B cell (primary cell): Measurements from ENCODE around the gene PLCB1. TPM values are rescaled to one million over a fixed set of nuclear protein-coding genes. Genes with fewer than 3 reads are reported as not detected.

Experiments
- ATAC-seq: fragments of 200-7000 bp; cut with Tn5 transposase; one replicate; pipeline ENCODE4 v1.10.0; 2021; ENCODE audit warnings: low read depth, mild to moderate bottlenecking, moderate number of reproducible peaks, moderate library complexity
- CTCF ChIA-PET: fragments of 350-600 bp; sonication (Branson Sonifier 250); formaldehyde crosslinking; loops from one replicate; lab custom pipeline; 2021; ENCODE audit warnings: antibody characterized with exemption, inconsistent platforms; lab: Charles Lee
- POLR2A ChIA-PET: fragments of 350-600 bp; sonication (Branson Sonifier 250); formaldehyde crosslinking; loops from one replicate; lab custom pipeline; 2021; ENCODE audit warnings: antibody characterized with exemption; lab: Charles Lee
- DNase-seq: peaks from one replicate; pipeline ENCODE4 v3.0.0; 2013
- H2AFZ ChIP-seq: 2 replicates; pipeline ENCODE4 v1.6.1; 2012; ENCODE audit warnings: mild to moderate bottlenecking, low read depth, low read length; ENCODE audit not compliant: insufficient read depth, poor library complexity, severe bottlenecking
- H3K27ac ChIP-seq, 2 donors: 1 replicate in 1 of 2; 2 replicates in 1 of 2; pipeline ENCODE4 v1.5.1; 2012 to 2013; ENCODE audit warnings: low read length in 2 of 2, mild to moderate bottlenecking in 2 of 2, moderate library complexity in 1 of 2
- H3K27me3 ChIP-seq, 4 experiments: fragments of 200-600 bp in 1 of 4; sonication (generic) in 1 of 4; replicated peaks in 1 of 4; 1 replicate in 2 of 4; 2 replicates in 2 of 4; pipeline versions ENCODE4 v1.6.1 to v1.7.0; 2013 to 2016; ENCODE audit warnings: low read length in 3 of 4, mild to moderate bottlenecking in 2 of 4, mixed read lengths in 1 of 4, moderate library complexity in 1 of 4; ENCODE audit not compliant: insufficient read depth in 4 of 4, control insufficient read depth in 3 of 4; ENCODE audit errors: control extremely low read depth in 1 of 4
- H3K36me3 ChIP-seq, 2 experiments: replicated peaks in 1 of 2; 1 replicate in 1 of 2; 2 replicates in 1 of 2; pipeline versions ENCODE4 v1.6.1 to v1.7.1; 2013; ENCODE audit warnings: low read length in 1 of 2; ENCODE audit not compliant: insufficient read depth in 2 of 2, control insufficient read depth in 1 of 2; ENCODE audit errors: control extremely low read depth in 1 of 2, extremely low read depth in 1 of 2
- H3K4me1 ChIP-seq, 2 donors: fragments of 200-600 bp in 1 of 2; sonication (generic) in 1 of 2; 1 replicate in 1 of 2; 2 replicates in 1 of 2; pipeline versions ENCODE4 v1.5.1 to v1.6.1; 2013 to 2017; ENCODE audit warnings: low read length in 2 of 2; ENCODE audit not compliant: control insufficient read depth in 2 of 2, insufficient read depth in 2 of 2
- H3K4me2 ChIP-seq: replicated peaks from 2 replicates; pipeline ENCODE3; 2012; ENCODE audit warnings: mild to moderate bottlenecking, low read depth, low read length; ENCODE audit not compliant: poor library complexity, severe bottlenecking
- H3K4me3 ChIP-seq, 5 experiments: fragments of 200-600 bp in 1 of 5; sonication (generic) in 1 of 5; 1 replicate in 3 of 5; 2 replicates in 2 of 5; pipeline versions ENCODE4 v1.5.1 to v1.7.0; 2011 to 2016; ENCODE audit warnings: low read length in 4 of 5, mild to moderate bottlenecking in 4 of 5, low read depth in 2 of 5, control low read depth in 1 of 5, moderate library complexity in 1 of 5; ENCODE audit not compliant: insufficient read depth in 1 of 5; ENCODE audit errors: control extremely low read depth in 1 of 5, extremely low read depth in 1 of 5
- H3K79me2 ChIP-seq: fragments of 200-600 bp; sonication (generic); one replicate; pipeline ENCODE4 v1.6.0; 2016; ENCODE audit warnings: low read length; ENCODE audit not compliant: control insufficient read depth, insufficient read depth
- H3K9ac ChIP-seq: fragments of 200-600 bp; sonication (generic); 2 replicates; pipeline ENCODE4 v1.6.1; 2017; ENCODE audit warnings: mild to moderate bottlenecking, low read length, moderate library complexity
- H3K9me3 ChIP-seq, 3 donors: one replicate each; pipeline versions ENCODE4 v1.6.1 to v1.7.1; 2013; ENCODE audit warnings: low read length in 2 of 3; ENCODE audit not compliant: control insufficient read depth in 2 of 3, insufficient read depth in 1 of 3; ENCODE audit errors: control extremely low read depth in 1 of 3
- H4K20me1 ChIP-seq: 2 replicates; pipeline ENCODE4 v1.6.0; 2012; ENCODE audit warnings: mild to moderate bottlenecking, low read length; ENCODE audit not compliant: insufficient read depth, control insufficient read depth, poor library complexity, severe bottlenecking
- H3K27ac Mint-ChIP-seq: one replicate; pipeline ENCODE4 v1.8.0; 2021; ENCODE audit warnings: mixed read lengths
- H3K27me3 Mint-ChIP-seq: one replicate; pipeline ENCODE4 v1.8.0; 2021; ENCODE audit warnings: mixed read lengths
- H3K4me1 Mint-ChIP-seq: one replicate; pipeline ENCODE4 v1.8.0; 2021; ENCODE audit warnings: mixed read lengths
- H3K4me3 Mint-ChIP-seq: one replicate; pipeline ENCODE4 v1.8.0; 2021; ENCODE audit warnings: mixed read lengths
- H3K9me3 Mint-ChIP-seq: one replicate; pipeline ENCODE4 v1.8.0; 2022; ENCODE audit warnings: mixed read lengths; ENCODE audit not compliant: insufficient read depth
- EZH2 ChIP-seq: IDR thresholded peaks from 2 replicates; pipeline ENCODE4 v1.6.1; 2012; ENCODE audit warnings: borderline replicate concordance, low read depth, mild to moderate bottlenecking, moderate library complexity, low read length; ENCODE audit not compliant: insufficient read depth, poor library complexity, severe bottlenecking
- WGBS: methylation state at CpG from one replicate; pipeline ENCODE4 v1.1.5; 2013; ENCODE audit warnings: missing lambda C conversion rate; ENCODE audit not compliant: insufficient coverage; 5-methylcytosine and 5-hydroxymethylcytosine counted together
- intact Hi-C: fragments of 100-400 bp; cut with micrococcal nuclease; formaldehyde crosslinking; loops from one replicate; pipeline ENCODE4 v1.10.0; 2022
- polyA plus RNA-seq: library from polyadenylated mRNA; depleted of rRNA; stranded (reverse); fragments of >200 nt; gene quantifications from 2 replicates; pipeline ENCODE4 v1.2.3, GENCODE V29; 2012
- total RNA-seq, 2 donors: library from RNA; stranded (reverse); fragments of 120-200 nt in 1 of 2; gene quantifications; 1 replicate in 1 of 2; 2 replicates in 1 of 2; pipeline versions ENCODE4 v1.2.3 to v1.2.4, GENCODE V29; 2013 to 2022
- TF ChIP-seq, protein P1 (sequence below): fragments of 200-600 bp; IDR thresholded peaks from one replicate; pipeline ENCODE4 v1.8.0; 2022; ENCODE audit warnings: antibody characterized with exemption, mild to moderate bottlenecking

PLCB1 gene
- total and polyA plus RNA-seq, 2 donors (not counting 1 experiment from before 2014, with no cell fraction given) = 0.18 to 0.47 TPM

DNA sequence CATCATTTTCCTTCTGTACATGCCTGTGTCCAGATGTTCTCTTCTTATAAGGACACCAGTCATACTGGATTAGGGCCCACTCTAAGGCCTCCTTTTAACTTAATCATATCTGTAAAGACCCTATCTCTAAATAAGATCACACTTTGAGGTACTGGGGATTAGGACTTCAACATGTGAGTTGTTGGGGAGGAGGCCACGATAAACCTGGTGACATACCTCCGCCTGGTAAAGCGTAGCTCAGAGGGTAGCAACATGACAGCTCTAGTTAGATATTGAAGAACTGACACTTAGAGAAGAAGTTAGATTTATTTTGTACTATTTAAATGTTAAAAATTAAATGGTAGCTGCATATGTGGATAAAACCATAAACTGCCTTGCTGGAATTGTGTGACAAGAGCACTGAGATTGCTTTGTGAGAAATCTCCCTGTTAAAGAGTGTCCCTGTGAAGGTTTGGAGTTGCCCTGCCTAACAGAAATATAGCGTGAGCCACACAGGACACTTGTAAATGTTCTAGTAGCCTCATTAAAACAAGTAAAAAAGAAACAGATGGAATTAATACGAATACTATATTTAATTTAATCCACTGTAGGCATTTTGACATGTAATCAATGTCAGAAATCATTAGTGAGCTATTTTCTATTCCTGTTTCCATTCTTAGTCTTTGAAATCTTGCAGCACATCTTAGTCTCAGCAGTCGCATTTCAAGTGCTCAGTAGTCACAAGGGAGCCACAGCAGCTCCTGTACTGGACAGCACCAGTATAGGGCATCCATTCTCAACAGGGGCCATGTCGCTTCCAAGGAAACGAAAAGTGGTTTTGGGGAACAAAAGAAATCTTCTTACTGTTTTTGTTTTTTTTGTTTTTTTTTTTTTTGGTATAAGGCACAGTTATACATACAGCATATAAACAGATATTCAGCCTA, 13.4 kb downstream of the PLCB1 start:
- intact Hi-C loops = no loop called here
- Histone ChIP-seq H3K9me3 (no peaks in the 10 kb centered on the region), H3K4me1 (no peaks in the 10 kb centered on the region), H3K27me3 (no peaks in the 10 kb centered on the region), H4K20me1 (no peaks in the 10 kb centered on the region), H3K79me2 (no peaks in the 10 kb centered on the region), H3K27ac (no peak overlapping the region), H3K4me3 (no peak overlapping the region), H3K4me2 (no peak overlapping the region), H3K36me3 (no peaks in the 10 kb centered on the region), H3K9ac (no peak overlapping the region), H2AFZ (no peak overlapping the region)
- peaks cover 3% of the 10 kb centered on the region for H3K27me3 Mint-ChIP-seq
- H3K4me1 Mint-ChIP-seq = no peaks in the 10 kb centered on the region
- CTCF ChIA-PET = no interaction called here
- H3K27ac Mint-ChIP-seq = no peak overlapping the region
- WGBS = 82% methylated on average over 4 of the region's 8 CpGs
- ATAC-seq (no peak), DNase-seq (no peak)
- no peak overlapping the region for H3K4me3 Mint-ChIP-seq
- POLR2A ChIA-PET = no interaction called here
- H3K9me3 Mint-ChIP-seq = no peaks in the 10 kb centered on the region
- no peak for TF ChIP-seq EZH2
- TF ChIP-seq, protein P1, sequence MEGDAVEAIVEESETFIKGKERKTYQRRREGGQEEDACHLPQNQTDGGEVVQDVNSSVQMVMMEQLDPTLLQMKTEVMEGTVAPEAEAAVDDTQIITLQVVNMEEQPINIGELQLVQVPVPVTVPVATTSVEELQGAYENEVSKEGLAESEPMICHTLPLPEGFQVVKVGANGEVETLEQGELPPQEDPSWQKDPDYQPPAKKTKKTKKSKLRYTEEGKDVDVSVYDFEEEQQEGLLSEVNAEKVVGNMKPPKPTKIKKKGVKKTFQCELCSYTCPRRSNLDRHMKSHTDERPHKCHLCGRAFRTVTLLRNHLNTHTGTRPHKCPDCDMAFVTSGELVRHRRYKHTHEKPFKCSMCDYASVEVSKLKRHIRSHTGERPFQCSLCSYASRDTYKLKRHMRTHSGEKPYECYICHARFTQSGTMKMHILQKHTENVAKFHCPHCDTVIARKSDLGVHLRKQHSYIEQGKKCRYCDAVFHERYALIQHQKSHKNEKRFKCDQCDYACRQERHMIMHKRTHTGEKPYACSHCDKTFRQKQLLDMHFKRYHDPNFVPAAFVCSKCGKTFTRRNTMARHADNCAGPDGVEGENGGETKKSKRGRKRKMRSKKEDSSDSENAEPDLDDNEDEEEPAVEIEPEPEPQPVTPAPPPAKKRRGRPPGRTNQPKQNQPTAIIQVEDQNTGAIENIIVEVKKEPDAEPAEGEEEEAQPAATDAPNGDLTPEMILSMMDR = no peak

GRCh38 chr20:8147476-8147875, 15.4 kb downstream of the PLCB1 start:
- Histone ChIP-seq H3K27ac (no peak overlapping the region), H3K79me2 (no peaks in the 10 kb centered on the region), H3K27me3 (no peaks in the 10 kb centered on the region), H4K20me1 (no peaks in the 10 kb centered on the region), H2AFZ (no peak overlapping the region), H3K9me3 (no peaks in the 10 kb centered on the region), H3K4me1 (no peaks in the 10 kb centered on the region), H3K36me3 (no peaks in the 10 kb centered on the region), H3K4me3 (no peak overlapping the region), H3K9ac (no peak overlapping the region), H3K4me2 (no peak overlapping the region)
- Mint-ChIP-seq H3K27me3 (peaks cover 3% of the 10 kb centered on the region), H3K4me3 (no peak overlapping the region), H3K9me3 (no peaks in the 10 kb centered on the region), H3K27ac (no peak overlapping the region), H3K4me1 (no peaks in the 10 kb centered on the region)
- intact Hi-C loops = no loop called here
- ATAC-seq (no peak), DNase-seq (no peak)
- WGBS = 91% methylated on average over 3 of the region's 3 CpGs
- ChIA-PET POLR2A (no interaction called here), CTCF (no interaction called here)
- TF ChIP-seq EZH2 = no peak
- TF ChIP-seq, protein P1 = no peak
